PC-3 (cell line): ENCODE data around the gene NAT16. TPM values are rescaled to one million over a fixed set of nuclear protein-coding genes. Genes with fewer than 3 reads are reported as not detected.

ENCODE experiments used
- ATAC-seq: fragments of 200-7000 bp; cut with Tn5 transposase; 2 replicates; pipeline ENCODE4 v1.9.1; 2020; ENCODE audit warnings: mild to moderate bottlenecking, moderate library complexity
- BruUV-seq: library from RNA; stranded (reverse); fragments of 400-500 nt; replicated peaks from 2 replicates; lab custom pipeline; 2021; lab: Mats Ljungman, UMichigan
- CTCF ChIA-PET: fragments of 300-600 bp; sonication (Branson Sonifier 250); formaldehyde crosslinking; loops from one replicate; lab custom pipeline; 2022; ENCODE audit warnings: antibody characterized with exemption; lab: Charles Lee
- POLR2A ChIA-PET: fragments of 300-600 bp; sonication (Branson Sonifier 250); formaldehyde crosslinking; loops from one replicate; lab custom pipeline; 2022; ENCODE audit warnings: antibody characterized with exemption; ENCODE audit not compliant: unreplicated experiment; lab: Charles Lee
- DNase-seq: peaks from one replicate; pipeline ENCODE4 v3.0.0-alpha.2; 2015
- H2AFZ ChIP-seq: fragments of 300-600 bp; sonication (generic); 2 replicates; pipeline ENCODE4 v1.6.0; 2016; ENCODE audit warnings: antibody characterized with exemption, low read length
- H3F3A ChIP-seq: fragments of 300-600 bp; sonication (generic); one replicate; pipeline ENCODE4 v1.6.0; 2017; ENCODE audit warnings: antibody characterized with exemption, low read length, control low read depth, mild to moderate bottlenecking; ENCODE audit not compliant: unreplicated experiment
- H3K27ac ChIP-seq: fragments of 300-600 bp; sonication (generic); 2 replicates; pipeline ENCODE4 v1.5.1; 2016; ENCODE audit warnings: mild to moderate bottlenecking, low read length
- H3K27me3 ChIP-seq: fragments of 300-600 bp; sonication (generic); 2 replicates; pipeline ENCODE4 v1.6.1; 2016; ENCODE audit warnings: low read length, mixed read lengths
- H3K36me3 ChIP-seq: fragments of 300-600 bp; sonication (generic); 2 replicates; pipeline ENCODE4 v1.6.1; 2016; ENCODE audit warnings: low read depth, mixed run types, low read length, mixed read lengths
- H3K4me1 ChIP-seq: fragments of 300-600 bp; sonication (generic); 2 replicates; pipeline ENCODE4 v1.5.1; 2016; ENCODE audit warnings: low read length; ENCODE audit not compliant: insufficient read depth
- H3K4me2 ChIP-seq: fragments of 300-600 bp; sonication (generic); 2 replicates; pipeline ENCODE4 v1.6.0; 2016; ENCODE audit warnings: low read length
- H3K4me3 ChIP-seq: fragments of 300-600 bp; sonication (generic); 2 replicates; pipeline ENCODE4 v1.5.1; 2016; ENCODE audit warnings: mild to moderate bottlenecking, low read length, mixed read lengths
- H3K79me2 ChIP-seq: fragments of 300-600 bp; sonication (generic); 2 replicates; pipeline ENCODE4 v1.6.1; 2017; ENCODE audit warnings: low read length, mixed read lengths
- H3K9ac ChIP-seq: fragments of 300-600 bp; sonication (generic); 2 replicates; pipeline ENCODE4 v1.6.0; 2016; ENCODE audit warnings: mild to moderate bottlenecking, low read length
- H3K9me2 ChIP-seq: fragments of 300-600 bp; sonication (generic); replicated peaks from 2 replicates; pipeline ENCODE4 v1.6.1; 2016; ENCODE audit warnings: mixed run types, low read length, mixed read lengths
- H3K9me3 ChIP-seq: fragments of 300-600 bp; sonication (generic); 2 replicates; pipeline ENCODE4 v1.6.1; 2016; ENCODE audit warnings: low read length, mixed read lengths
- H4K20me1 ChIP-seq: fragments of 300-600 bp; sonication (generic); 2 replicates; pipeline ENCODE4 v1.6.1; 2016; ENCODE audit warnings: low read length, mixed read lengths
- EZH2 ChIP-seq: fragments of 300-600 bp; sonication (generic); IDR thresholded peaks from one replicate; pipeline ENCODE4 v1.6.1; 2017; ENCODE audit warnings: antibody characterized with exemption, mild to moderate bottlenecking, low read length; ENCODE audit not compliant: unreplicated experiment
- EZH2phosphoT487 ChIP-seq: fragments of 300-600 bp; sonication (generic); IDR thresholded peaks from 2 replicates; pipeline ENCODE4 v1.6.1; 2018; ENCODE audit warnings: mild to moderate bottlenecking, antibody characterized with exemption, low read length, borderline replicate concordance
- intact Hi-C: fragments of 100-400 bp; cut with micrococcal nuclease; formaldehyde crosslinking; loops from 2 replicates; pipeline ENCODE4 v1.9.0; 2023
- total RNA-seq: library from RNA; depleted of rRNA; stranded (reverse); fragments of >200 nt; gene quantifications from 2 replicates; pipeline ENCODE4 v1.2.3, GENCODE V29; 2014
- TF ChIP-seq, protein P1 (sequence below): fragments of 300-600 bp; sonication (generic); conservative IDR thresholded peaks from 2 replicates; pipeline ENCODE4 v1.5.1; 2017; ENCODE audit warnings: antibody characterized with exemption, low read depth, mild to moderate bottlenecking, low read length

The NAT16 gene
- total RNA-seq, 1 experiment from 2014 or later = 0.26 TPM

DNA sequence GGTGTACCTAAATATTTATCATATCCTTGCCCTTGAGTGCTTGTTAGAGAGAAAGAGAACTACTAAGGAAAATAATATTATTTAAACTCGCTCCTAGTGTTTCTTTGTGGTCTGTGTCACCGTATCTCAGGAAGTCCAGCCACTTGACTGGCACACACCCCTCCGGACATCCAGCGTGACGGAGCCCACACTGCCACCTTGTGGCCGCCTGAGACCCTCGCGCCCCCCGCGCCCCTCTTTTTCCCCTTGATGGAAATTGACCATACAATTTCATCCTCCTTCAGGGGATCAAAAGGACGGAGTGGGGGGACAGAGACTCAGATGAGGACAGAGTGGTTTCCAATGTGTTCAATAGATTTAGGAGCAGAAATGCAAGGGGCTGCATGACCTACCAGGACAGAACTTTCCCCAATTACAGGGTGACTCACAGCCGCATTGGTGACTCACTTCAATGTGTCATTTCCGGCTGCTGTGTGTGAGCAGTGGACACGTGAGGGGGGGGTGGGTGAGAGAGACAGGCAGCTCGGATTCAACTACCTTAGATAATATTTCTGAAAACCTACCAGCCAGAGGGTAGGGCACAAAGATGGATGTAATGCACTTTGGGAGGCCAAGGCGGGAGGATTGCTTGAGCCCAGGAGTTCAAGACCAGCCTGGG lies 41.8 kb downstream of the NAT16 start:
- ChIA-PET CTCF (interaction anchor here (1.1 kb wide), 1 partner anchor 53 kb away, joined by 3 read pairs; the partner anchor contains the start of gene TRIM56), POLR2A (interaction anchor here (0.7 kb wide), 1 partner anchor 37 kb away, joined by 3 read pairs; no protein-coding TSS in a partner anchor)
- H4K20me1 ChIP-seq = no peaks in the 10 kb centered on the region
- H3K9ac ChIP-seq = peak overlapping the region; percentile 53
- H3K9me3 ChIP-seq = no peaks in the 10 kb centered on the region
- no peaks in the 10 kb centered on the region for H3K27me3 ChIP-seq
- peaks cover 7% of the 10 kb centered on the region for H3F3A ChIP-seq
- peak overlapping the region; percentile 41; the same call in 1 of the 2 replicates for H3K4me3 ChIP-seq
- peaks cover 44% of the 10 kb centered on the region for H3K4me1 ChIP-seq
- H3K4me2 ChIP-seq = peak overlapping the region; percentile 75
- intact Hi-C loops = loop anchor here (1.0 to 10.0 kb wide), 5 partner anchors 14 to 244 kb away; partner anchors contain the start of genes ACHE and TRIM56
- H3K9me2 ChIP-seq = no peaks in the 10 kb centered on the region
- ATAC-seq = peak; percentile 83
- H3K27ac ChIP-seq = peak overlapping the region; percentile 89
- no peaks in the 10 kb centered on the region for H3K79me2 ChIP-seq
- peak; percentile 97 for DNase-seq
- no peaks in the 10 kb centered on the region for H3K36me3 ChIP-seq
- no TSS peak for BruUV-seq
- H2AFZ ChIP-seq = peak overlapping the region; percentile 46; the same call in 1 of the 2 replicates
- TF ChIP-seq, protein P1, sequence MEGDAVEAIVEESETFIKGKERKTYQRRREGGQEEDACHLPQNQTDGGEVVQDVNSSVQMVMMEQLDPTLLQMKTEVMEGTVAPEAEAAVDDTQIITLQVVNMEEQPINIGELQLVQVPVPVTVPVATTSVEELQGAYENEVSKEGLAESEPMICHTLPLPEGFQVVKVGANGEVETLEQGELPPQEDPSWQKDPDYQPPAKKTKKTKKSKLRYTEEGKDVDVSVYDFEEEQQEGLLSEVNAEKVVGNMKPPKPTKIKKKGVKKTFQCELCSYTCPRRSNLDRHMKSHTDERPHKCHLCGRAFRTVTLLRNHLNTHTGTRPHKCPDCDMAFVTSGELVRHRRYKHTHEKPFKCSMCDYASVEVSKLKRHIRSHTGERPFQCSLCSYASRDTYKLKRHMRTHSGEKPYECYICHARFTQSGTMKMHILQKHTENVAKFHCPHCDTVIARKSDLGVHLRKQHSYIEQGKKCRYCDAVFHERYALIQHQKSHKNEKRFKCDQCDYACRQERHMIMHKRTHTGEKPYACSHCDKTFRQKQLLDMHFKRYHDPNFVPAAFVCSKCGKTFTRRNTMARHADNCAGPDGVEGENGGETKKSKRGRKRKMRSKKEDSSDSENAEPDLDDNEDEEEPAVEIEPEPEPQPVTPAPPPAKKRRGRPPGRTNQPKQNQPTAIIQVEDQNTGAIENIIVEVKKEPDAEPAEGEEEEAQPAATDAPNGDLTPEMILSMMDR = peak; percentile 98
- TF ChIP-seq EZH2 (no peak), EZH2phosphoT487 (no peak)

DNA sequence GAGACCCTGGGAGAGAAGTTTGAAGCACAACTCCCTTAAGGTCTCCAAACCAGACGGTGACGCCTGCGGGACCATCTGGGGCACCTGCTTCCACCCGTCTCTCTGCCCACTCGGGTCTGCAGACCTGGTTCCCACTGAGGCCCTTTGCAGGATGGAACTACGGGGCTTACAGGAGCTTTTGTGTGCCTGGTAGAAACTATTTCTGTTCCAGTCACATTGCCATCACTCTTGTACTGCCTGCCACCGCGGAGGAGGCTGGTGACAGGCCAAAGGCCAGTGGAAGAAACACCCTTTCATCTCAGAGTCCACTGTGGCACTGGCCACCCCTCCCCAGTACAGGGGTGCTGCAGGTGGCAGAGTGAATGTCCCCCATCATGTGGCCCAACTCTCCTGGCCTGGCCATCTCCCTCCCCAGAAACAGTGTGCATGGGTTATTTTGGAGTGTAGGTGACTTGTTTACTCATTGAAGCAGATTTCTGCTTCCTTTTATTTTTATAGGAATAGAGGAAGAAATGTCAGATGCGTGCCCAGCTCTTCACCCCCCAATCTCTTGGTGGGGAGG lies 42.4 kb downstream of the NAT16 start:
- Histone ChIP-seq H2AFZ (peak overlapping the region; percentile 46; the same call in 1 of the 2 replicates), H3K27me3 (no peaks in the 10 kb centered on the region), H3K4me3 (peak overlapping the region; percentile 41; the same call in 1 of the 2 replicates), H3K4me2 (peak overlapping the region; percentile 75), H3K9me3 (no peaks in the 10 kb centered on the region), H3K9ac (peak overlapping the region; percentile 53), H3K79me2 (no peaks in the 10 kb centered on the region), H3K9me2 (no peaks in the 10 kb centered on the region), H3K36me3 (no peaks in the 10 kb centered on the region), H3F3A (peaks cover 7% of the 10 kb centered on the region), H3K4me1 (peaks cover 44% of the 10 kb centered on the region), H4K20me1 (no peaks in the 10 kb centered on the region), H3K27ac (peak overlapping the region; percentile 89)
- TF ChIP-seq, protein P1 = no peak
- TF ChIP-seq EZH2phosphoT487 (no peak), EZH2 (no peak)
- ChIA-PET CTCF (interaction anchor here (1.1 kb wide), 1 partner anchor 53 kb away, joined by 3 read pairs; the partner anchor contains the start of gene TRIM56), POLR2A (interaction anchor here (0.7 to 1.0 kb wide), 2 partner anchors 37 to 248 kb away, joined by 3 to 19 read pairs; partner anchors contain the start of gene UFSP1)
- ATAC-seq = peak; percentile 25; the same call in 1 of the 2 replicates
- intact Hi-C loops = loop anchor here (1.0 to 10.0 kb wide), 5 partner anchors 13 to 243 kb away; partner anchors contain the start of genes ACHE and TRIM56
- DNase-seq = no peak
- TSS peak; percentile 76 for BruUV-seq
